Measurements from ENCODE around the gene NFATC2.
"Not testable (repeated sequence)": the region's sequence is repeated elsewhere in the genome, so short reads cannot be mapped to it uniquely, and the experiment has no call there.

NFATC2 gene

GRCh38 chr20:51567622-51568021, 25.1 kb upstream of the NFATC2 start:
- DNase-seq = no peak

DNA sequence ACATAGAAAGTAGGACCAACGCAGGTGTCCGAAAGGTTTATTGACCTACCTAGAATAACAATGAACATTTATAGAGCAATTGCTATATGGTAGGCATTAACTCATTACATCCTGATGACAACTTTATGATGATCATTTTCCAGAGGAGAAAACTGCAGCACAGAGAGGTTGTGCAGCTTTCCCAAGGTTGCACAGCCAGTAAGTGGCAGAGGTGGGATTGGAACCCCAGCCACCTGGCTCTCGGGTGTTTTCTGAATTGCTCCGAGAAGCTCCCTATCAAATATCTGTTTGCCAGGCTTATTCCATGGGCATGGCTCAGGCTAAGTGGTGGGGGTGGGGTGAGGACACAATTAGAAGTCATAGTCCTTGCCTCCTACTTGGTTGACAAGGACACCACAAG, 24.1 kb upstream of the NFATC2 start:
- DNase-seq = no peak

DNA sequence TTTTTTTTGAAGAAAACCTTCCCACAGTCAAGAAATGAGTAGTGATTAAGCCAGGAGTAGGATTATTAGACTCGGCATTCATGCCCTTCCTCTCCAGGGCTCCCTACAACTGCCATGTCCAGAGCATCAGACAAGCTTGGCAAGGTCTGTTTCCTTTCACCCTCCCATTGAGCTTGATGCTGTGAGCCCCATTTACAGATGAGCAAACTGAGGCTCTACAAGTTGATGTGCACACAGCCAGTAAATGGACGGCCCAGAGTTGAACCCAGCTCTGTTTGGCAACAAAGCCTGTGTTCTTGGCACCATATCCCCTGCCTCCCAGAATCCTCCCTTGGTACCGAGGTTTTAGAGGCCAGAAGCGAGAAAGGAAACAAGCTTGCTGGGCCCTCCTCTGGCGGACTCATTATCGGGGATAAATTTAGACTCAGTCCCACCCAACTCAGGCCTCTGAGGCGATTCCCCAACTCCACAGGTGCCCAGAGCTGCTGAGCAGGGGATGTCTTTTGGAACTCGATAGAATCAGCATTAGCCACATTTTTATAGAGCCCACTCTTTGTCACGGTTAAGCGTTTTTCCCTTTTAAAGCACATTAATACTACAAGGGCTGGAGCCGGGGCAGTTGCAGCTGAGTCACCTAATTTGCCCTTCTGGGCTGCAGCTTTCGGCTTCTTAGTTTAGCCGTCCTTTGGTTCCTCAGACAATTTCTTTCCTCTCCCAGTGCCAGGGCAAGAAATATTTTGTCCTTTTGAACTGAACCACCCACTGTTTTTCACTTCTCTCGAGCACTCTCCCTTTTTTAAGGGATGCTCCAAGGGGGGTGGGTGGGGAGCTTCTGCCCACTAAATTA, 23.0 kb upstream of the NFATC2 start:
- DNase-seq = peak; percentile 30

- peak; percentile 81 for DNase-seq
Observed at GRCh38 chr20:51563486-51564332, 21.2 kb upstream of the NFATC2 start.

- no peak for DNase-seq
Observed at GRCh38 chr20:51563174-51563485, 20.6 kb upstream of the NFATC2 start.

DNA sequence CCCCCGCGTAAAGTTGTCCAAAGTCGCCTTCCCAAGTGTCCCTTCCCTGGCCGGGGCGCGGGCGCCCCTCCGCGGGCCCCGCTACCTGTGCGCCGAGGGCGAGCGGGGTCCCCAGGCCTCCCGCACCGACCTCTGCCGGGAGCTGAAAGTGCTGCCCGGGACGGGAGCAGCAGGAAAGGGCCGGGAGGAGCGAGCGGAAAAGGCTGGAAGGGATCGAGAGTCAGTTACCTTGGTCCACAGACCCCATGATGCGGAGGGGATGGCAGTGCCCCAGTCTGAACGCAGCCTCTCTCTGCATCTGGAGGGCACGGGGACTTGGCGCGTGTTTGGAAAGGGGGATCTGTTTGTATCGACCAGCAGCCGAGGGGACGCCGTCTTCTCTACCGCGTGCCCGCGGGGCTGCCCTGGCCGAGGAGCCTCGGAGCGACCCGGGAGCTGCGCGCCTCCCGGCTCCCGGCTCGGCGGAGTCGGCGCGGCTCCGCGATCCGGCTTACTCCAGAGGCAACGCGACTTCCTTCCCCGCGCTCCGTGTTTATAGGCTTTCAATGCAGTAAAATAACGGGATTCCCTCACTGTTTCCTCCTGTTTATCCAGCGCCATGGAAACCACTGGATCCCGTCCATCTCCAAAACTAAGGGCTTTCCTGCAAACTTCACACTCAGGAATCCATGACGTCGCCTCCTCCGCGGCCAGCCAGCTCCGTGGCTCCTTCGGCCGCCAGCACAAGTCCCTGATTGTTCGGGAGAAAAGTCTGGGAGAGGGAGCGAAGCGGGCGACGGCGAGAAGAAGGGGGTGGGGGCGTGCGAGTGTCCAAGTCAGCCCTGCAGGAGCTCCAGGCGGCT, 20.0 kb upstream of the NFATC2 start:
- peak; percentile 95 for DNase-seq

DNA sequence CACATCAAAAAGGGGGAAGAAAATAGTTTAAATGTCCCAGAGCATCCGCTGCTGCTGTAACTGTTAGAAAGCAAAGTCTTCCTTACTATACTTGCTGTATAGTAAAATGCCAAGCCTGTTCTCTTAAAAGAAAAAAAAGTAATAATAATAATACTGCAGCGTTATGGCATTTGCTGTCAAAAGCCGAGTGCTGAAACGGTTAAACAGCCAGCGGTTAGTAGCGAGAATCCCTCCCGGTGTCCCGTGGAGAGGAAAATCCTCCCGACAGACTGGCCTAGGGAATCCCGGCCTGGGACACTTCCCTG, 19.5 kb upstream of the NFATC2 start:
- no peak for DNase-seq

GRCh38 chr20:51560550-51561307, 18.2 kb upstream of the NFATC2 start:
- DNase-seq = no peak

DNA sequence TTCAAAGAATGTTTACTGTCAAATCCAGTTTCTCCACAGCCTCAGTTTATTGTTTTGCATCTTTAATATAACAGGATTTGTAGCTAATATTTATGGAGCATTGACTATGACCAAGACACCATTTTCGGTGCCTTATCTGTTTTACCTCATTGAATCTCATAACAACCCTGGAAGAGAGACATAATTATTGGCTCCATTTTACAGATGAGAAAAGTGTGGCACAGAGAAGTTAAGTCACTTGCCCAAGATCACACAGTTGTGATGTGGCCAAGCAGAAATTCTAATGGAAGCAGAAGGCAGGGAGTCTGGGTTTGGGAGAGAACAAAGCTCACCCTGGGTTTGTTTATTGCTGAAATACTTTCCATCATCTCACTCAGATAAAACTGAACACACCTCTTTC, 17.5 kb upstream of the NFATC2 start:
- no peak for DNase-seq

DNA sequence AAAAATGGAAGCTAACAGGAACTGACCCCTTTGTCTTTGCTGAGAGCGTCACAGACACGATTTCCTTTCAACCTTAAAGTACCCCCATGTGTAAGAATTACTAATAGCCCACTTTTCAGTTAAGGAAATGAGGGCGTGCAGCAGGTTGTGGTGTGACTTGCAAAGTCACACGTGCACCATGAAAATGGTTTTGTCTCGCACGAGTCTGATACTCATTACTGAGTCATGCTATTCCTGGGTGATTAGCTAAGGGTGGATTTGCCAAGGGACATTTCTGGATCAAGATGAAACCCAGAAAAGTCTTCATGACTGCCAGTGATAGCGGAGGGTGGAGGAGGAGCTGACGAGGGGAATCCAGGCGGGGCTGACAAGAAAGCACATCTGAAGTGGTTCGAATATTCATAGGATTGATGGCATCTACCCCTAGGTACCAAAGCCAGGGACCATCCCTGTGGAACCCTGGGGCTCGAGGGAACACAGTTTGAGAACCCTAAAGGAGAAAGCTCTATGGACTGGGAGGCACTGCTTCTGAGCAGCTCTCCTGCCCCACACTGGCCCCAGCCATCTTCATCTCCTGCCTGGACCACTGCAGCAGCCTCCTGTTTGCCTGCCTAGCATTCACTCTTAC, 12.1 kb upstream of the NFATC2 start:
- peak; percentile 80 for DNase-seq

GRCh38 chr20:51553897-51554486, 11.5 kb upstream of the NFATC2 start:
- DNase-seq = peak; percentile 64

DNA sequence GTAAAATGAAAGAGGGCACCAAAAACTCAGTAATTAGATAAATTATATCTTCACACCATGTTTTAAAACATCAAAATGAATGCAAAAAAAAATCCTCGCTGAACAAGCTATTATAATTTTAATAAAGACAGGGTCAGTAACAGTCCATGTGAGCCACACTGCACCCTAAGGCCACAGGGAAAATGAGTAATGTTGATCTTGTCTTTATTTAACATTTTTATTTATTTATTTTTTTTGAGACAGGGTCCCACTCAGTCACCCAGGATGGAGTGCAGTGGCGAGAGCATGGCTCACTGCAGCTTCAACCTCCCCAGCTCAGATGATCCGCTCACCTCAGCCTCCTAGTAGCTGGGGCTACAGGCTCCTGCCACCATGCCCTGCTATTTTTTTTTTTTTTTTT, 8.7 kb upstream of the NFATC2 start:
- no peak for DNase-seq

- DNase-seq = no peak
Observed at GRCh38 chr20:51549474-51549873, 7.0 kb upstream of the NFATC2 start.

DNA sequence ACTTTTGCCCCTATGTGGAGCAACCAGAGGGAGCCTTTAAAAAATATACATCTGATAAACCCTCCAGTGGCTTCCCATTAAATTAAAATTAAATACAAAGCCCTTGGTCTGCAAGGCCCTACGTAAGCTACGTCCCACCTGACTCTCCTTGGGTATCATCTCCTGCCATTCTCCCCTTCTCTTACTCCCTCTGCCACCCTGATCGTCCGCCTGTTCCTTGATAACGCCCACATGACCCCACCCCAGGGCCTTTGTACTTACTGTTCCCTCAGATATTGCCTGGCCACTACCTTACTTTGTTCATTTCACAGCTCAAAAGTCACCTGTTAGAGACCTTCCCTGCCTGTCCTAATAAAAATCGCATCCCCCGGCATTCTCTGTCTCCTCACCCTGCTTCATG, 5.4 kb upstream of the NFATC2 start:
- DNase-seq = no peak

DNA sequence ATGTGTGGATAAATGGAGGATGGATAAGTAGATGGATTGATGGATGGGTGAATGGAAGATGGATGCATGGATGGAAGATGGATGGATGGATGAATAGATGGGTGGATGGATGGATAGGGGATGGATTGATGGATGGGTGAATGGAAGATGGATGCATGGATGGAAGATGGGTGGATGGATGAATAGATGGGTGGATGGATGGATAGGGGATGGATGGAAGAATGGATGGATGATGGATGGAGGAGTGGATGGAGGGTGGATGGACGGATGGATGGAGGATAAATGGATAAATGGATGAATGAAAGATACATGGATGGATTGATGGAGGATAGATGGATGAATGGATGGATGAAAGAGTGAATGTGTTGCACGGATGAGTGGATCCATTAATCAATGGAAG, 3.0 kb upstream of the NFATC2 start:
- no peak for DNase-seq

GRCh38 chr20:51543422-51543788, 886 bp upstream of the NFATC2 start:
- DNase-seq = no peak

- DNase-seq = no peak
Observed at GRCh38 chr20:51542033-51542570, 417 bp downstream of the NFATC2 start.

GRCh38 chr20:51541189-51542032, 1.1 kb downstream of the NFATC2 start:
- peak; percentile 72 for DNase-seq

GRCh38 chr20:51540580-51540979, 1.9 kb downstream of the NFATC2 start:
- no peak for DNase-seq

GRCh38 chr20:51540074-51540473, 2.4 kb downstream of the NFATC2 start:
- DNase-seq = not testable (repeated sequence)

Data from fibroblast of skin of abdomen (primary cell).